Measurements from ENCODE around the gene RNF26. TPM values are rescaled to one million over a fixed set of nuclear protein-coding genes. Genes with fewer than 3 reads are reported as not detected.

The RNF26 gene
- total RNA-seq, 1 experiment from 2014 or later: 92.7 TPM

DNA sequence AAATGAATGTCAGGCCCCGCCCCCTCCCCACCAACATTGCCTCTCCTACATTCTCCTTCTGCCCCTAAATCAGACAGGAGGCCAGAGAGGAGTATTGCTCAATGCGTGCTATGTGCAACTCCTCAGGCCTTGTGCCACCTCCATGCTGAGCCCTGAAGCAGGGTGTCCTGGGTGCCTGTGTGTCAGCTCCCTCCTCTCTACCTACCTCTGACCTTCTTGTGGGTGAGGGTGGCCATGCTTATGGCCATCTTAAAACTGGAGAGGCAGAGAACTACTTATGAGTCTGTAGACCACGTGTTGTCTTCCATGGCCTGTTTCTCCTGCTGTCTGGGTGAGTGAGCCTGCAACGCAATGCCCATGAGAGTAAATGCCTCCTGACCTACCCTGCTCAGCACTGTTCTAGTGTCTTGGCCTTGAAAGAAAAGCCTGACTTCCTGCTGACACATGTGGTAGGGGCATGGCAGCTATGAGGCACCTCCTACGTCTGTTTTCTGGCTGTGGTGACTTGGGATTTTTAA is 27.9 kb upstream of the RNF26 start:
- Histone ChIP-seq H3K36me3 (ENCODE audit: control insufficient read depth, insufficient read depth, low read length) (0 out of 2 replicates have a peak, but pooled peaks cover 5% of the 10 kb centered on the region), H3K4me3 (ENCODE audit: low read depth, low read length) (no peak overlapping the region), H3K4me1 (no peaks in the 10 kb centered on the region), H3K9me3 (no peaks in the 10 kb centered on the region), H3K27me3 (replicated peaks; ENCODE audit: control insufficient read depth, insufficient read depth, low read length) (no peaks in the 10 kb centered on the region)
- Mint-ChIP-seq H3K27ac (ENCODE audit: unreplicated experiment) (no peak overlapping the region), H3K9me3 (ENCODE audit: unreplicated experiment) (no peaks in the 10 kb centered on the region), H3K4me1 (ENCODE audit: low read depth, unreplicated experiment) (no peaks in the 10 kb centered on the region), H3K27me3 (ENCODE audit: insufficient read depth, unreplicated experiment) (no peaks in the 10 kb centered on the region), H3K36me3 (ENCODE audit: insufficient read depth, unreplicated experiment) (peaks cover 74% of the 10 kb centered on the region), H3K4me3 (ENCODE audit: unreplicated experiment) (no peak overlapping the region)
- intact Hi-C loops (cut with micrococcal nuclease; ENCODE audit: unreplicated experiment): no loop called here
- TF ChIP-seq, protein P1, sequence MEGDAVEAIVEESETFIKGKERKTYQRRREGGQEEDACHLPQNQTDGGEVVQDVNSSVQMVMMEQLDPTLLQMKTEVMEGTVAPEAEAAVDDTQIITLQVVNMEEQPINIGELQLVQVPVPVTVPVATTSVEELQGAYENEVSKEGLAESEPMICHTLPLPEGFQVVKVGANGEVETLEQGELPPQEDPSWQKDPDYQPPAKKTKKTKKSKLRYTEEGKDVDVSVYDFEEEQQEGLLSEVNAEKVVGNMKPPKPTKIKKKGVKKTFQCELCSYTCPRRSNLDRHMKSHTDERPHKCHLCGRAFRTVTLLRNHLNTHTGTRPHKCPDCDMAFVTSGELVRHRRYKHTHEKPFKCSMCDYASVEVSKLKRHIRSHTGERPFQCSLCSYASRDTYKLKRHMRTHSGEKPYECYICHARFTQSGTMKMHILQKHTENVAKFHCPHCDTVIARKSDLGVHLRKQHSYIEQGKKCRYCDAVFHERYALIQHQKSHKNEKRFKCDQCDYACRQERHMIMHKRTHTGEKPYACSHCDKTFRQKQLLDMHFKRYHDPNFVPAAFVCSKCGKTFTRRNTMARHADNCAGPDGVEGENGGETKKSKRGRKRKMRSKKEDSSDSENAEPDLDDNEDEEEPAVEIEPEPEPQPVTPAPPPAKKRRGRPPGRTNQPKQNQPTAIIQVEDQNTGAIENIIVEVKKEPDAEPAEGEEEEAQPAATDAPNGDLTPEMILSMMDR (IDR thresholded peaks at IDR 0.05; ENCODE audit: insufficient read depth in 1 of 2, low read depth in 1 of 2, low read length in 1 of 2, severe bottlenecking in 1 of 2, unreplicated experiment in 1 of 2): no peak
- BruUV-seq (replicated peaks): no TSS peak
- ChIA-PET CTCF (interaction anchor here (0.6 to 2.5 kb wide), 6 partner anchors 20 to 212 kb away, joined by 3 to 14 read pairs (median 4); partner anchors contain the start of genes CBL and HINFP), POLR2A (interaction anchor here (0.9 kb wide), 1 partner anchor 185 kb away, joined by 4 read pairs; the partner anchor contains the start of gene HINFP)
- DNase-seq: no peak

DNA sequence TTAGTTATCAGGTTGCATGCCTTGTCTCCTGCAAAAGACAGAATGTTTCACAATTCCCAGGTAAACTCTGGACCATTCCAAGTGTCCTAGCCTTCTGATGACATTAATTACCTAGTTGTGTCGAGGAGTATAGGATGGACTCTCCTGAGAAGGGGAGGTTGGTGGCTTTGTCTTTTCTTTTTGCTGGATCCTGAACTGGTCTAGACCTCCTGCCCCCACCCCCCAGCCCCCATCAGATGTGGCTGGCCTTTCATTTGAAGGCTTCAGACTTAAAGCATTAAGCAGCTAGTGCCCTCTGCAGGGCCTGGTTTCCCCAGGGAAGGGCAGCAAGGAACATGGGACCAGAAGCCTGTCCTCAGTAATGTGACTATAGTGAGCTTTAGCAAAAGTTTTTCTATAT is 27.1 kb upstream of the RNF26 start:
- 0 out of 2 replicates have a peak, but pooled peaks cover 5% of the 10 kb centered on the region for H3K36me3 ChIP-seq (ENCODE audit: control insufficient read depth, insufficient read depth, low read length)
- peaks cover 70% of the 10 kb centered on the region for H3K36me3 Mint-ChIP-seq (ENCODE audit: insufficient read depth, unreplicated experiment)
- H3K9me3 ChIP-seq: no peaks in the 10 kb centered on the region
- no peaks in the 10 kb centered on the region for H3K4me1 Mint-ChIP-seq (ENCODE audit: low read depth, unreplicated experiment)
- H3K4me1 ChIP-seq: no peaks in the 10 kb centered on the region
- DNase-seq: no peak
- BruUV-seq (replicated peaks): no TSS peak
- no peaks in the 10 kb centered on the region for H3K9me3 Mint-ChIP-seq (ENCODE audit: unreplicated experiment)
- H3K4me3 ChIP-seq (ENCODE audit: low read depth, low read length): no peak overlapping the region
- no peak overlapping the region for H3K4me3 Mint-ChIP-seq (ENCODE audit: unreplicated experiment)
- intact Hi-C loops (cut with micrococcal nuclease; ENCODE audit: unreplicated experiment): no loop called here
- TF ChIP-seq, protein P1 (IDR thresholded peaks at IDR 0.05; ENCODE audit: insufficient read depth in 1 of 2, low read depth in 1 of 2, low read length in 1 of 2, severe bottlenecking in 1 of 2, unreplicated experiment in 1 of 2): peak in 1 of 2 experiments; percentile 31
- no peak overlapping the region for H3K27ac Mint-ChIP-seq (ENCODE audit: unreplicated experiment)
- CTCF ChIA-PET: interaction anchor here (0.6 to 2.5 kb wide), 9 partner anchors 8 to 212 kb away, joined by 3 to 14 read pairs (median 4); partner anchors contain the start of genes CBL, HINFP and USP2
- H3K27me3 Mint-ChIP-seq (ENCODE audit: insufficient read depth, unreplicated experiment): no peaks in the 10 kb centered on the region
- H3K27me3 ChIP-seq (replicated peaks; ENCODE audit: control insufficient read depth, insufficient read depth, low read length): no peaks in the 10 kb centered on the region
- POLR2A ChIA-PET: interaction anchor here (0.6 to 0.9 kb wide), 2 partner anchors 186 to 516 kb away, joined by 3 to 4 read pairs; partner anchors contain the start of genes DDX6 and HINFP

DNA sequence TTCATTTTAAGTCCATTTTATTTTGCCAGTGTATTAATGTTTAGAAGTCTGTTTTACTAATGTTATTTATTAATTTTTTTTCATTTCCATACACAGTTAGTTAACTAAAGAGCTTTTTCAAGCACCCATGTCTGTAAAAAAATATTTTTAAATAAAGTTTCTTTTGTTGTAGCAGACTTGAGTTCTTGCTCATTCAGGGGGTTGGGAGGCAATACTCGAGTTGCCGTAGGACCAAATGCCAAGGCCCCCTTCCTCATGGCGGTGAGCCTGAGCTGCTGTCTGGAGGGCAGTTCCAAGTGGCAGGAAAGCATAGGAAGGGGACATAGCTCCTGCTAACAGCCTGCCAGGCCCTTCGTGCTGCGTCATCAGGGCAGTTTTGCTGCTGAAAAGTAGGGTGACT is 26.4 kb upstream of the RNF26 start:
- TF ChIP-seq, protein P1 (IDR thresholded peaks at IDR 0.05; ENCODE audit: insufficient read depth in 1 of 2, low read depth in 1 of 2, low read length in 1 of 2, severe bottlenecking in 1 of 2, unreplicated experiment in 1 of 2): no peak
- no peak overlapping the region for H3K27ac Mint-ChIP-seq (ENCODE audit: unreplicated experiment)
- H3K4me1 Mint-ChIP-seq (ENCODE audit: low read depth, unreplicated experiment): no peaks in the 10 kb centered on the region
- Histone ChIP-seq H3K4me1 (no peaks in the 10 kb centered on the region), H3K9me3 (no peaks in the 10 kb centered on the region), H3K27me3 (replicated peaks; ENCODE audit: control insufficient read depth, insufficient read depth, low read length) (no peaks in the 10 kb centered on the region), H3K4me3 (ENCODE audit: low read depth, low read length) (no peak overlapping the region), H3K36me3 (ENCODE audit: control insufficient read depth, insufficient read depth, low read length) (0 out of 2 replicates have a peak, but pooled peaks cover 5% of the 10 kb centered on the region)
- peaks cover 63% of the 10 kb centered on the region for H3K36me3 Mint-ChIP-seq (ENCODE audit: insufficient read depth, unreplicated experiment)
- H3K9me3 Mint-ChIP-seq (ENCODE audit: unreplicated experiment): no peaks in the 10 kb centered on the region
- BruUV-seq (replicated peaks): no TSS peak
- H3K27me3 Mint-ChIP-seq (ENCODE audit: insufficient read depth, unreplicated experiment): no peaks in the 10 kb centered on the region
- ChIA-PET CTCF (interaction anchor here (0.6 to 2.5 kb wide), 5 partner anchors 8 to 101 kb away, joined by 4 to 14 read pairs (median 6); partner anchors contain the start of gene USP2), POLR2A (interaction anchor here (0.6 kb wide), 1 partner anchor 517 kb away, joined by 3 read pairs; the partner anchor contains the start of gene DDX6)
- intact Hi-C loops (cut with micrococcal nuclease; ENCODE audit: unreplicated experiment): no loop called here
- H3K4me3 Mint-ChIP-seq (ENCODE audit: unreplicated experiment): no peak overlapping the region
- no peak for DNase-seq

Data from Caco-2 (cell line).